CD14-positive monocyte (primary cell): ENCODE results near the gene EPHA4. TPM values are rescaled to one million over a fixed set of nuclear protein-coding genes. Genes with fewer than 3 reads are reported as not detected.

Experiments used
- DNase-seq, 3 donors: peaks; one replicate each; pipeline ENCODE4 v3.0.0-alpha.2; 2011 to 2022
- H2AFZ ChIP-seq: 2 replicates; pipeline ENCODE4 v1.6.0; 2012; ENCODE audit warnings: mild to moderate bottlenecking, low read depth, low read length, inconsistent platforms; ENCODE audit not compliant: insufficient read depth, poor library complexity, severe bottlenecking
- H3K27ac ChIP-seq, 2 donors: 1 replicate in 1 of 2; 2 replicates in 1 of 2; pipeline ENCODE4 v1.5.1; 2012 to 2013; ENCODE audit warnings: low read length in 2 of 2, control low read depth in 1 of 2, inconsistent platforms in 1 of 2, low read depth in 1 of 2, mild to moderate bottlenecking in 1 of 2
- H3K27me3 ChIP-seq, 2 donors: one replicate each; pipeline versions ENCODE4 v1.6.0 to v1.6.1; 2011 to 2013; ENCODE audit warnings: low read length in 2 of 2; ENCODE audit not compliant: control insufficient read depth in 2 of 2, insufficient read depth in 2 of 2
- H3K36me3 ChIP-seq, 2 donors: replicated peaks in 1 of 2; 1 replicate in 1 of 2; 2 replicates in 1 of 2; pipeline versions ENCODE4 v1.5.1 to v1.6.1; 2012 to 2013; ENCODE audit warnings: low read length in 2 of 2, control low read depth in 1 of 2, inconsistent platforms in 1 of 2, mild to moderate bottlenecking in 1 of 2; ENCODE audit not compliant: insufficient read depth in 2 of 2, control insufficient read depth in 1 of 2
- H3K4me1 ChIP-seq, 2 donors: 1 replicate in 1 of 2; 2 replicates in 1 of 2; pipeline versions ENCODE4 v1.5.1 to v1.6.1; 2012 to 2013; ENCODE audit warnings: low read length in 2 of 2, control low read depth in 1 of 2, inconsistent platforms in 1 of 2, mild to moderate bottlenecking in 1 of 2, moderate library complexity in 1 of 2; ENCODE audit not compliant: insufficient read depth in 2 of 2, control insufficient read depth in 1 of 2
- H3K4me2 ChIP-seq: replicated peaks from 2 replicates; pipeline ENCODE3; 2012; ENCODE audit warnings: low read length, moderate library complexity, mild to moderate bottlenecking; ENCODE audit not compliant: poor library complexity, severe bottlenecking; ENCODE audit errors: extremely low read depth
- H3K4me3 ChIP-seq, 3 experiments: fragments of 200-600 bp in 1 of 3; sonication (generic) in 1 of 3; replicated peaks in 1 of 3; 1 replicate in 2 of 3; 2 replicates in 1 of 3; pipeline ENCODE4 v1.5.1; 2011 to 2013; ENCODE audit warnings: low read length in 3 of 3, mild to moderate bottlenecking in 3 of 3, control low read depth in 2 of 3, low read depth in 2 of 3, inconsistent platforms in 1 of 3, moderate library complexity in 1 of 3
- H3K79me2 ChIP-seq: 2 replicates; pipeline ENCODE4 v1.6.0; 2012; ENCODE audit warnings: mild to moderate bottlenecking, control low read depth, inconsistent platforms, low read length, moderate library complexity; ENCODE audit not compliant: insufficient read depth
- H3K9ac ChIP-seq: 2 replicates; pipeline ENCODE4 v1.6.0; 2017; ENCODE audit warnings: low read length, mild to moderate bottlenecking; ENCODE audit not compliant: insufficient read depth, poor library complexity, severe bottlenecking
- H3K9me3 ChIP-seq, 2 donors: replicated peaks in 1 of 2; 1 replicate in 1 of 2; 2 replicates in 1 of 2; pipeline versions ENCODE4 v1.5.1 to v1.6.1; 2012 to 2013; ENCODE audit warnings: low read length in 2 of 2, control low read depth in 1 of 2; ENCODE audit not compliant: control insufficient read depth in 1 of 2, insufficient read depth in 1 of 2
- H4K20me1 ChIP-seq: 2 replicates; pipeline ENCODE4 v1.6.0; 2012; ENCODE audit warnings: mild to moderate bottlenecking, low read length, control low read depth, moderate library complexity; ENCODE audit not compliant: insufficient read depth
- H3K27ac Mint-ChIP-seq, 7 donors: one replicate each; pipeline ENCODE4 v1.8.0; 2020; ENCODE audit warnings: mild to moderate bottlenecking in 7 of 7, mixed read lengths in 7 of 7, moderate library complexity in 6 of 7, inconsistent platforms in 2 of 7
- H3K27me3 Mint-ChIP-seq, 3 donors: one replicate each; pipeline ENCODE4 v1.8.0; 2021 to 2022; ENCODE audit warnings: low read depth in 3 of 3, mild to moderate bottlenecking in 3 of 3, mixed read lengths in 3 of 3, moderate library complexity in 3 of 3, inconsistent platforms in 1 of 3
- H3K36me3 Mint-ChIP-seq, 2 donors: one replicate each; pipeline ENCODE4 v1.8.0; 2020; ENCODE audit warnings: mixed read lengths in 2 of 2, inconsistent platforms in 1 of 2, mild to moderate bottlenecking in 1 of 2
- H3K4me1 Mint-ChIP-seq: one replicate; pipeline ENCODE4 v1.8.0; 2020; ENCODE audit warnings: mild to moderate bottlenecking, mixed read lengths
- H3K4me3 Mint-ChIP-seq, 2 donors: one replicate each; pipeline ENCODE4 v1.8.0; 2020; ENCODE audit warnings: mild to moderate bottlenecking in 2 of 2, mixed read lengths in 2 of 2, moderate library complexity in 1 of 2
- H3K9me3 Mint-ChIP-seq, 7 donors: one replicate each; pipeline ENCODE4 v1.8.0; 2020 to 2022; ENCODE audit warnings: mixed read lengths in 7 of 7, mild to moderate bottlenecking in 6 of 7, moderate library complexity in 6 of 7, inconsistent platforms in 2 of 7
- WGBS: methylation state at CpG from one replicate; pipeline ENCODE4 v1.1.5; 2013; ENCODE audit warnings: missing lambda C conversion rate; ENCODE audit not compliant: insufficient coverage; 5-methylcytosine and 5-hydroxymethylcytosine counted together
- intact Hi-C, 2 donors: fragments of 100-400 bp; cut with micrococcal nuclease; formaldehyde crosslinking; loops; one replicate each; pipeline versions ENCODE4 v1.15.0 to v1.15.1; 2023
- polyA plus RNA-seq, 3 donors: library from polyadenylated mRNA; depleted of rRNA in 1 of 3; unstranded in 2 of 3; stranded (reverse) in 1 of 3; fragments of 300-500 nt in 2 of 3; fragments of >200 nt in 1 of 3; fragmentation: Illumina TruSeq in 2 of 3; gene quantifications; 1 replicate in 2 of 3; 2 replicates in 1 of 3; pipeline ENCODE4 v1.2.3, GENCODE V29; 2012 to 2021
- TF ChIP-seq, protein P1 (sequence below): fragments of 200-600 bp; IDR thresholded peaks from one replicate; pipeline ENCODE4 v1.8.0; 2022; ENCODE audit warnings: antibody characterized with exemption, mild to moderate bottlenecking

Gene EPHA4
- polyA plus RNA-seq, 3 donors, result 0.15 to 0.31 TPM; not detected in 1

DNA sequence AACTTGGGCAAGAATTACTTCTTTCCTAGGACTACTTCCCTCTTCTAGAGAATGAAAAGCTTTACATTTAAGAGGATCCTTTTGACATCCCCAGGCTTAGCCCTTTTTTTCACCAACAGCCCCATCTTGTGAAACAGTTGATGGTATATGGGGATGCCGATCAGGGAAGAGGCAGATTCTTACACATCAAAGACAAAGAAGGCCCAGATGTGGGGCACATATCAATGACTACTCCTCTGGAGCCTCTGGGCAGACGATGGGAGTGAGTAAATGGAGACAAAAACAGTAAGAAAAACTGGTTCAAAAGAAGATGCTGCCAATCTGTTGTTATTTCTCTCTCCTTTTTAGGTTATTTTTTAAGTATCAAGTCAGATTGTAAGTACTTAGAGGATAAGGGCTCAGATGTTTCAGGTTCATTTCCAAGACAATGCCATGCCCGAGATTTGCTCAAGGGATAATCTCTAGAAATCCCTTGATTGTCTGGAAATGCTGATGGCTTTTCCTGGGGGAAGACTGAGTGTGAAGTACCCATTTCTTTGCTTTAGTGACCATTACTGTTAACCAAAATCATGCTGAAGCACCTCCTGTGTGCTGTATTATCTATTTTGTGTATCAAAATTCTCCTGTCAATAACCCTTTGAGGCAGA, 117.5 kb downstream of the EPHA4 start:
- Histone ChIP-seq H3K36me3 (no peaks in the 10 kb centered on the region), H3K9ac (no peak overlapping the region), H3K27me3 (no peaks in the 10 kb centered on the region), H3K79me2 (no peaks in the 10 kb centered on the region), H3K9me3 (no peaks in the 10 kb centered on the region), H3K4me2 (no peak overlapping the region), H4K20me1 (no peaks in the 10 kb centered on the region), H3K27ac (no peak overlapping the region), H2AFZ (no peak overlapping the region), H3K4me1 (no peaks in the 10 kb centered on the region), H3K4me3 (no peak overlapping the region)
- Mint-ChIP-seq H3K9me3 (no peaks in the 10 kb centered on the region), H3K4me1 (no peaks in the 10 kb centered on the region), H3K4me3 (no peak overlapping the region), H3K36me3 (no peaks in the 10 kb centered on the region), H3K27ac (no peak overlapping the region), H3K27me3 (peaks cover 0 to 1% (median 0%) of the 10 kb centered on the region in 3 donors)
- WGBS, result no CpG with 5 or more reads among the region's 3 CpGs
- DNase-seq, result no peak
- TF ChIP-seq, protein P1, sequence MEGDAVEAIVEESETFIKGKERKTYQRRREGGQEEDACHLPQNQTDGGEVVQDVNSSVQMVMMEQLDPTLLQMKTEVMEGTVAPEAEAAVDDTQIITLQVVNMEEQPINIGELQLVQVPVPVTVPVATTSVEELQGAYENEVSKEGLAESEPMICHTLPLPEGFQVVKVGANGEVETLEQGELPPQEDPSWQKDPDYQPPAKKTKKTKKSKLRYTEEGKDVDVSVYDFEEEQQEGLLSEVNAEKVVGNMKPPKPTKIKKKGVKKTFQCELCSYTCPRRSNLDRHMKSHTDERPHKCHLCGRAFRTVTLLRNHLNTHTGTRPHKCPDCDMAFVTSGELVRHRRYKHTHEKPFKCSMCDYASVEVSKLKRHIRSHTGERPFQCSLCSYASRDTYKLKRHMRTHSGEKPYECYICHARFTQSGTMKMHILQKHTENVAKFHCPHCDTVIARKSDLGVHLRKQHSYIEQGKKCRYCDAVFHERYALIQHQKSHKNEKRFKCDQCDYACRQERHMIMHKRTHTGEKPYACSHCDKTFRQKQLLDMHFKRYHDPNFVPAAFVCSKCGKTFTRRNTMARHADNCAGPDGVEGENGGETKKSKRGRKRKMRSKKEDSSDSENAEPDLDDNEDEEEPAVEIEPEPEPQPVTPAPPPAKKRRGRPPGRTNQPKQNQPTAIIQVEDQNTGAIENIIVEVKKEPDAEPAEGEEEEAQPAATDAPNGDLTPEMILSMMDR, result no peak
- intact Hi-C loops, result no loop called here

GRCh38 chr2:221451862-221452788, 120.0 kb downstream of the EPHA4 start:
- H4K20me1 ChIP-seq, result no peaks in the 10 kb centered on the region
- H3K27ac Mint-ChIP-seq, result no peak overlapping the region
- 81% methylated on average over 9 of the region's 13 CpGs for WGBS
- H3K4me3 Mint-ChIP-seq, result no peak overlapping the region
- no peak for DNase-seq
- H3K79me2 ChIP-seq, result no peaks in the 10 kb centered on the region
- H3K36me3 Mint-ChIP-seq, result no peaks in the 10 kb centered on the region
- no peak overlapping the region for H3K27ac ChIP-seq
- H3K9ac ChIP-seq, result no peak overlapping the region
- H3K27me3 Mint-ChIP-seq, result peaks cover 0 to 1% (median 0%) of the 10 kb centered on the region in 3 donors
- no peaks in the 10 kb centered on the region for H3K4me1 Mint-ChIP-seq
- no peaks in the 10 kb centered on the region for H3K27me3 ChIP-seq
- no peaks in the 10 kb centered on the region for H3K9me3 ChIP-seq
- H3K36me3 ChIP-seq, result no peaks in the 10 kb centered on the region
- TF ChIP-seq, protein P1, result no peak
- H2AFZ ChIP-seq, result no peak overlapping the region
- no peaks in the 10 kb centered on the region for H3K4me1 ChIP-seq
- H3K4me3 ChIP-seq, result no peak overlapping the region
- intact Hi-C loops, result no loop called here
- no peaks in the 10 kb centered on the region for H3K9me3 Mint-ChIP-seq
- no peak overlapping the region for H3K4me2 ChIP-seq
